Activated T-cell treated with anti-CD3 and anti-CD28 coated beads, Interleukin-2, amount 50 U/mL, for 4 hours (primary cell): Measurements from ENCODE around the gene RAD51B. TPM values are rescaled to one million over a fixed set of nuclear protein-coding genes. Genes with fewer than 3 reads are reported as not detected.
A peak's percentile ranks its signal among the peaks of the same experiment; 100 is the strongest.

Source experiments
- ATAC-seq, 2 donors: fragments of 200-7000 bp; cut with Tn5 transposase; one replicate each; pipeline ENCODE4 v1.10.0; 2021
- DNase-seq: peaks from one replicate; pipeline ENCODE4 v3.0.0-alpha.2; 2020
- H3K27me3 Mint-ChIP-seq: one replicate; pipeline ENCODE4 v1.8.0; 2021; ENCODE audit warnings: low read depth, mixed read lengths
- H3K36me3 Mint-ChIP-seq: one replicate; pipeline ENCODE4 v1.8.0; 2022; ENCODE audit warnings: mixed read lengths; ENCODE audit not compliant: insufficient read depth
- H3K4me1 Mint-ChIP-seq: one replicate; pipeline ENCODE4 v1.8.0; 2021; ENCODE audit warnings: low read depth, mixed read lengths
- H3K4me3 Mint-ChIP-seq: one replicate; pipeline ENCODE4 v1.8.0; 2021; ENCODE audit warnings: mild to moderate bottlenecking, moderate library complexity, mixed read lengths
- H3K9me3 Mint-ChIP-seq: one replicate; pipeline ENCODE4 v1.8.0; 2021; ENCODE audit warnings: mixed read lengths
- total RNA-seq, 3 donors: library from RNA; stranded (reverse); gene quantifications; one replicate each; pipeline ENCODE4 v1.2.1, GENCODE V29; 2021

The RAD51B gene
- total RNA-seq, 3 donors from 2014 or later, result 10.6 to 16.1 (median 14.2) TPM

- Mint-ChIP-seq H3K36me3 (peaks cover 10% of the 10 kb centered on the region), H3K4me3 (no peak overlapping the region), H3K9me3 (peaks cover 6% of the 10 kb centered on the region), H3K4me1 (peaks cover 14% of the 10 kb centered on the region), H3K27me3 (no peaks in the 10 kb centered on the region)
- ATAC-seq (no peak), DNase-seq (no peak)
Observed at GRCh38 chr14:68345738-68346137, 526.2 kb downstream of the RAD51B start.

DNA sequence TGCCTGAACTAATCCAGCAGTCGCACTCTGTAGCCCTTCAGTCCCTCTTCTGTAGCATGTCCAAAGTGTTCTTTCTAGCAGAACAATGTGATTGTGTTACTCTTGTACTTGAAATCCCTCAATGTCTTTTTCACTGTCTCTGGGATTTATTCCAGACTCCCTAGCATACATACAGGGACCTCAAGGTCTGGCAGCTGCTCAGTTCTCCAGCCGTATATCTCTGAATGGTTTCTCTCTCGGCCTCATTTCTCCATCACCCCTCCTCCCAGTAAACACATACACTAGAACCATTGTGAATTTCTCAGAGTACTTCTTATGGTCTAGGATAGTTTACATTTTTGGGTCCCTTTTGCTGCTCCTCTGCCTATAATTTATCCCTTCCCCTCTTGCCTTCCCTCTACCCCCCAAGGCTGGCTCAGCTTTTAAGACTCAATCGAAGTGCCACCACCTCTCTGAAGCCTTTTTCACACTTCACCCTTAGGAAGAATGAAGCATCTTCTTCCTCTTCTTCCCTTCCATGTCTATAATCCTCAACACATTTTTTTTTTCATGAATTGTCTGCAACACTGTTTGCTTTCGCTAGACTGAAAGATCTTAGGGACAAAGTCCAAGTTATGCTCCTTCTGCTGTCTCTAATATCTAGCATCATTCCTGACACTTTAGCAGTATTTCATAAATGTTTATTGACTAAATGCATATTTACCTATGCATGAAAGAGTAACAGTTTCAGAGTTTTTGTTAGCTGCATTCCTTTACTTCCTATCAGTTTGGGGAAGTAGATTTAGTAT, 527.2 kb downstream of the RAD51B start:
- ATAC-seq, result no peak
- H3K9me3 Mint-ChIP-seq, result peaks cover 6% of the 10 kb centered on the region
- H3K27me3 Mint-ChIP-seq, result no peaks in the 10 kb centered on the region
- peaks cover 10% of the 10 kb centered on the region for H3K36me3 Mint-ChIP-seq
- H3K4me3 Mint-ChIP-seq, result no peak overlapping the region
- no peak for DNase-seq
- peaks cover 10% of the 10 kb centered on the region for H3K4me1 Mint-ChIP-seq

GRCh38 chr14:68349900-68350629, 530.5 kb downstream of the RAD51B start:
- H3K4me1 Mint-ChIP-seq, result no peaks in the 10 kb centered on the region
- peaks cover 7% of the 10 kb centered on the region for H3K36me3 Mint-ChIP-seq
- DNase-seq, result no peak
- peaks cover 3% of the 10 kb centered on the region for H3K9me3 Mint-ChIP-seq
- no peak overlapping the region for H3K4me3 Mint-ChIP-seq
- no peak for ATAC-seq
- H3K27me3 Mint-ChIP-seq, result no peaks in the 10 kb centered on the region

- no peaks in the 10 kb centered on the region for H3K27me3 Mint-ChIP-seq
- H3K36me3 Mint-ChIP-seq, result peaks cover 4% of the 10 kb centered on the region
- H3K4me1 Mint-ChIP-seq, result peaks cover 19% of the 10 kb centered on the region
- ATAC-seq (no peak), DNase-seq (no peak)
- no peak overlapping the region for H3K4me3 Mint-ChIP-seq
- H3K9me3 Mint-ChIP-seq, result no peaks in the 10 kb centered on the region
Observed at GRCh38 chr14:68355415-68355814, 535.8 kb downstream of the RAD51B start.

- Mint-ChIP-seq H3K36me3 (peaks cover 4% of the 10 kb centered on the region), H3K27me3 (no peaks in the 10 kb centered on the region), H3K9me3 (no peaks in the 10 kb centered on the region), H3K4me1 (peaks cover 24% of the 10 kb centered on the region), H3K4me3 (no peak overlapping the region)
- ATAC-seq (no peak), DNase-seq (no peak)
Observed at GRCh38 chr14:68357777-68358176, 538.2 kb downstream of the RAD51B start.

- H3K4me1 Mint-ChIP-seq, result peaks cover 26% of the 10 kb centered on the region
- H3K27me3 Mint-ChIP-seq, result no peaks in the 10 kb centered on the region
- H3K4me3 Mint-ChIP-seq, result no peak overlapping the region
- no peaks in the 10 kb centered on the region for H3K9me3 Mint-ChIP-seq
- H3K36me3 Mint-ChIP-seq, result peaks cover 4% of the 10 kb centered on the region
- ATAC-seq (no peak), DNase-seq (no peak)
Observed at GRCh38 chr14:68358500-68358899, 538.9 kb downstream of the RAD51B start.

GRCh38 chr14:68359022-68359836, 539.6 kb downstream of the RAD51B start:
- peak in 1 of 2 donors; percentile 14 for ATAC-seq
- H3K9me3 Mint-ChIP-seq, result no peaks in the 10 kb centered on the region
- peaks cover 4% of the 10 kb centered on the region for H3K36me3 Mint-ChIP-seq
- no peaks in the 10 kb centered on the region for H3K27me3 Mint-ChIP-seq
- DNase-seq, result no peak
- H3K4me1 Mint-ChIP-seq, result peaks cover 26% of the 10 kb centered on the region
- H3K4me3 Mint-ChIP-seq, result no peak overlapping the region

DNA sequence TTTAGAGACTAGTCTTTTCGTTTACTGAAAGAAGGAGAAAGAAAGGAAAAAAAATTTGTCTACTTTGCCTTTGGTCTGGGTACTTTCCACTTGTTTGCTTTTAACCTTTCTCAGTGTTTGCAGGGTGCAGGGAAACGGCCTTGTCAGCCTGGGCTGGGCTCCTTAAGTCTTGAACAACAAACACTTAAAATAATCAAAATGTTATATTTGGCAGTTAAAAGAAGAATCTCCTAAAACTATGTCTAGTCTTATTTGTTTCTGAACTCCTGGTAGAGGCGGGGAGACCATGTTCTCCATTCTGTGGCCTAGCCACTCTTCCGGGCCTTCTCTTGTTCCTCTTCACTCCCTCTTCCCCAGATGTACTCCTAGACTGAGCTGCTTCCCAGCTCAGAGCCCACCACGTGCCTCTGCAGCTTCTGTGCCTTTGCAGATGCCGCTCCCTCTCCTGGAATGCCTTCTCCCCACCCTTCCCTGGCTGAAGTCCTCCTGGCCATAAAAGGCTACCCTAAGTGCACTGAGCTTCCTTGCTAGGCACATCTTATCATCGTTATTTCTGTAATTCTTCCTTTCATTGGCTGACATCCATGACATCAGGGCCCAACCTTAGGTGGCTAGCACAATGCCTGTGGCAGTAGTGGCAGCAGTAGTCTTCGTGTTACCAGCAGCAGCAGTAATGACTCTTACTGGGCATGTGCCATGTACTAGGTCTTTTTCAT, 540.4 kb downstream of the RAD51B start:
- H3K36me3 Mint-ChIP-seq, result peaks cover 4% of the 10 kb centered on the region
- ATAC-seq (no peak), DNase-seq (no peak)
- H3K9me3 Mint-ChIP-seq, result no peaks in the 10 kb centered on the region
- H3K27me3 Mint-ChIP-seq, result no peaks in the 10 kb centered on the region
- H3K4me1 Mint-ChIP-seq, result peaks cover 32% of the 10 kb centered on the region
- H3K4me3 Mint-ChIP-seq, result no peak overlapping the region

GRCh38 chr14:68361231-68361630, 541.7 kb downstream of the RAD51B start:
- peaks cover 37% of the 10 kb centered on the region for H3K4me1 Mint-ChIP-seq
- DNase-seq (no peak), ATAC-seq (no peak)
- H3K9me3 Mint-ChIP-seq, result no peaks in the 10 kb centered on the region
- no peaks in the 10 kb centered on the region for H3K27me3 Mint-ChIP-seq
- peaks cover 4% of the 10 kb centered on the region for H3K36me3 Mint-ChIP-seq
- H3K4me3 Mint-ChIP-seq, result no peak overlapping the region

GRCh38 chr14:68362846-68363245, 543.3 kb downstream of the RAD51B start:
- DNase-seq (no peak), ATAC-seq (no peak)
- Mint-ChIP-seq H3K9me3 (no peaks in the 10 kb centered on the region), H3K27me3 (no peaks in the 10 kb centered on the region), H3K4me3 (no peak overlapping the region), H3K36me3 (no peaks in the 10 kb centered on the region), H3K4me1 (peaks cover 39% of the 10 kb centered on the region)

- Mint-ChIP-seq H3K4me3 (no peak overlapping the region), H3K4me1 (peaks cover 45% of the 10 kb centered on the region), H3K9me3 (no peaks in the 10 kb centered on the region), H3K27me3 (no peaks in the 10 kb centered on the region), H3K36me3 (no peaks in the 10 kb centered on the region)
- DNase-seq (no peak), ATAC-seq (no peak)
Observed at GRCh38 chr14:68363466-68363842, 543.9 kb downstream of the RAD51B start.

DNA sequence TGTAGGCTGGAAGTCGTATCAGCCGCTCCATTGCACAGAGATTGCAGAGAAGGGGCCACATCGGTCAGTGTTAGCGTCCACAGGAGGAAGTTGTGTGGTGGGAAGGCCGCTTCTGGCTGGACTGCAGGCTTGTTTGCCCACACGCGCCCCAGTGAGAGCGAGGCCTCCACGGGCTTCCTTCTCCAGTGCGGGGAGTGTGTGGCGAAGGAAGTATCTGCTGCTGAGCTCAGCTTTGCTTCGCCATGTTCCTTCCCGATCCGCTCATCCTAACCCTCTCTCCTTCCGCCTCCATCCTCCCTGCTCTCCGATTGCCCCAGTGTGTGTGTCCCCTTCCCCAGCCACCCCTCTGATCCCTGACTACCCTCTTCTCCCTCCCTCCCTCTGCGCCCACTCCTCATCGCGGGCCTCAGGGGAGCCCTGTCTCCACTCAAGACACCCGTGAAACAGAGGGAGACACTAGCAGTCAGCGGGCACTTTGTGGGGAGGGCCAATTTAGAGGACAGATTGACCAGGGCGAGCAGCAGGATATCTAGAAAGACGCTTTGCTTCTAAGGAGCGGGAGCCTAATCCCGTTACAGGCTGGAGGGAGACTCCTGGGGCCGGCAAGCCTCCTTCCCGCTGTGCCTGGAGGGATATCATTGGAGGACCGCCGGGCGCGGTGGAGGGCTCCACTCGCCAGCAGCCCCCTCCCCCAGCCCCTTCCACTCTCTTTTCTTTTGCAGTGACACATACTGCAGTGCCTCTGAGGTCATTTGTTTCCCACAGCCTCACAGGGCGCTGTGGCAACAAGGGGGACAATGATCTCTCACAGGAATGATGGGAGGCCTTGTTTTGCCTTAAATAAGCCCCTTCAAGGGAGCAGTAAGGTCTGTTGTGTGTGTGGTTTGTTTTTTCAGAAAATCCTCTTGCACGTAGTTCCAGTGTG, 544.5 kb downstream of the RAD51B start:
- H3K4me1 Mint-ChIP-seq, result peaks cover 50% of the 10 kb centered on the region
- no peak for ATAC-seq

DNA sequence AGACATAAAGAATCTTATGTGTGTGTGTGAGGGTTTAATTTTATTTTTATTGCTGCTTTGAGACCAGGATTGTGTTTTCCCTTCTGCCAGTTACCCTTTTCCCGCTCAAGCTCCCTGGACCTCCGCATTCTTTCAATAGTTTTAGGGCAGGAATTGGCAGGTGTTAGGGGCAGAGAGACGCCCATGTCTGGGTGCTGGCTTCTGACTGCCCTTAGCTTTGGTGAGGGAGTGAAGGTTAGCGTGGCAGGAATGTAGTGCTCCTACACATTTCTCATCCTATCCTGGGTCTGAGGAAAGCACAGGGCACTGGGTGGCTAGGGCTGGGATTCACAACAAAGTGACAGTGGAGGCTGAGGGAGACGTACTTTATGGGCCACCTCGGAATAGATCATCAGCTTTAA, 545.2 kb downstream of the RAD51B start:
- peaks cover 50% of the 10 kb centered on the region for H3K4me1 Mint-ChIP-seq
- H3K36me3 Mint-ChIP-seq, result no peaks in the 10 kb centered on the region
- no peak for DNase-seq
- no peak for ATAC-seq
- H3K27me3 Mint-ChIP-seq, result no peaks in the 10 kb centered on the region
- no peak overlapping the region for H3K4me3 Mint-ChIP-seq
- H3K9me3 Mint-ChIP-seq, result no peaks in the 10 kb centered on the region

More for the DNA sequence above, 544.5 kb downstream of the RAD51B start:
- Mint-ChIP-seq H3K9me3 (no peaks in the 10 kb centered on the region), H3K4me3 (no peak overlapping the region), H3K36me3 (no peaks in the 10 kb centered on the region), H3K27me3 (no peaks in the 10 kb centered on the region)
- DNase-seq, result no peak
